GM19395 (cell line): ENCODE data around the gene FAM168B.
A peak's percentile ranks its signal among the peaks of the same experiment; 100 is the strongest.
"Not testable (repeated sequence)": the region's sequence is repeated elsewhere in the genome, so short reads cannot be mapped to it uniquely, and the experiment has no call there.

Experiments used
- ATAC-seq: cut with Tn5 transposase; IDR thresholded peaks from one replicate; pipeline ENCODE4 v1.9.1; 2021; ENCODE audit warnings: mild to moderate bottlenecking, moderate library complexity; ENCODE audit not compliant: unreplicated experiment

The FAM168B gene

GRCh38 chr2:131103165-131103564 lies 9.9 kb upstream of the FAM168B start:
- no peak for ATAC-seq

- no peak for ATAC-seq
Observed at GRCh38 chr2:131094463-131095281, 1.4 kb upstream of the FAM168B start.

GRCh38 chr2:131093696-131094462 lies 619 bp upstream of the FAM168B start:
- peak; percentile 81 for ATAC-seq

GRCh38 chr2:131092458-131093005 lies 728 bp downstream of the FAM168B start:
- ATAC-seq, result no peak

- ATAC-seq, result no peak
Observed at GRCh38 chr2:131085646-131086045, 7.6 kb downstream of the FAM168B start.

- ATAC-seq, result no peak
Observed at GRCh38 chr2:131081190-131081589, 12.1 kb downstream of the FAM168B start.

- ATAC-seq, result not testable (repeated sequence)
Observed at GRCh38 chr2:131079931-131080330, 13.3 kb downstream of the FAM168B start.

GRCh38 chr2:131077966-131078365 lies 15.3 kb downstream of the FAM168B start:
- ATAC-seq, result no peak

GRCh38 chr2:131077182-131077846 lies 15.9 kb downstream of the FAM168B start:
- ATAC-seq, result no peak

- ATAC-seq, result no peak
Observed at GRCh38 chr2:131076707-131077106, 16.6 kb downstream of the FAM168B start.

- ATAC-seq, result not testable (repeated sequence)
Observed at GRCh38 chr2:131075578-131075977, 17.7 kb downstream of the FAM168B start.

GRCh38 chr2:131068172-131068571 lies 25.1 kb downstream of the FAM168B start:
- not testable (repeated sequence) for ATAC-seq

GRCh38 chr2:131067465-131068125 lies 25.7 kb downstream of the FAM168B start:
- ATAC-seq, result no peak

GRCh38 chr2:131064589-131065512 lies 28.4 kb downstream of the FAM168B start:
- no peak for ATAC-seq

- ATAC-seq, result no peak
Observed at GRCh38 chr2:131063501-131064283, 29.6 kb downstream of the FAM168B start.

- no peak for ATAC-seq
Observed at GRCh38 chr2:131058920-131059319, 34.3 kb downstream of the FAM168B start.

GRCh38 chr2:131058214-131058843 lies 34.9 kb downstream of the FAM168B start:
- no peak for ATAC-seq

GRCh38 chr2:131056932-131057287 lies 36.4 kb downstream of the FAM168B start:
- ATAC-seq, result no peak
